K562 (cell line): ENCODE measurements around the gene FSTL4. TPM values are rescaled to one million over a fixed set of nuclear protein-coding genes. Genes with fewer than 3 reads are reported as not detected.

ENCODE experiments used
- CHD4 ChIP-seq: fragments of 200-600 bp; sonication (generic); IDR thresholded peaks from 3 replicates; pipeline ENCODE4 v1.6.1; 2012; ENCODE audit warnings: low read depth, mild to moderate bottlenecking, mixed read lengths, low read length, inconsistent platforms; ENCODE audit not compliant: insufficient read depth, insufficient replicate concordance, poor library complexity, severe bottlenecking
- FOXP1 ChIP-seq: sonication (generic); formaldehyde crosslinking; IDR thresholded peaks from 2 replicates; pipeline ENCODE4 v1.8.0; 2022; ENCODE audit warnings: mild to moderate bottlenecking, missing genetic modification reagents
- FUS ChIP-seq: fragments of 200-400 bp; formaldehyde crosslinking; optimal IDR thresholded peaks from 2 replicates; pipeline ENCODE3; 2017; ENCODE audit warnings: low read depth, low read length
- HOXB6 ChIP-seq: fragments of 250-450 bp; sonication (Bioruptor Pico); IDR thresholded peaks from 2 replicates; pipeline ENCODE4 v1.5.1; 2022; ENCODE audit warnings: mild to moderate bottlenecking, borderline replicate concordance
- KLF16 ChIP-seq: IDR thresholded peaks from 2 replicates; pipeline ENCODE4 v1.6.1; 2016; ENCODE audit warnings: antibody characterized with exemption
- MIER1 ChIP-seq: fragments of 450-650 bp; IDR thresholded peaks from 2 replicates; pipeline ENCODE4 v1.6.1; 2016; ENCODE audit warnings: antibody characterized with exemption, mild to moderate bottlenecking, low read depth
- RBFOX2 ChIP-seq: fragments of 200-400 bp; formaldehyde crosslinking; IDR thresholded peaks from 2 replicates; pipeline ENCODE4 v1.6.1; 2017; ENCODE audit warnings: low read depth, mild to moderate bottlenecking, low read length, moderate library complexity
- REST ChIP-seq, 2 experiments: fragments of 450-650 bp; formaldehyde crosslinking in 1 of 2; IDR thresholded peaks; 2 replicates each; pipeline versions ENCODE4 v1.4.0 to v1.6.1; 2014 to 2020; ENCODE audit warnings: mild to moderate bottlenecking in 2 of 2, borderline replicate concordance in 1 of 2, low read depth in 1 of 2
- ZNF217 ChIP-seq: sonication (generic); formaldehyde crosslinking; IDR thresholded peaks from 2 replicates; pipeline ENCODE4 v1.8.0; 2022; ENCODE audit warnings: mild to moderate bottlenecking, missing genetic modification reagents
- polyA plus RNA-seq, 8 experiments: library from polyadenylated mRNA; depleted of rRNA in 4 of 8; stranded (reverse) in 5 of 8; unstranded in 3 of 8; fragments of >200 nt; fragmentation: Nextera tagmentation in 2 of 8; fragmentation: Illumina TruSeq in 1 of 8; extraction: Ambion mirVana in 2 of 8; extraction: Trizol in 1 of 8; gene quantifications; 2 replicates each; pipeline versions ENCODE4 v1.2.1 to v1.2.3, GENCODE V29; 2011 to 2014; ENCODE audit warnings: inconsistent platforms in 1 of 8, missing spikeins in 1 of 8
- total RNA-seq, 7 experiments: library from RNA; depleted of rRNA in 6 of 7; stranded (reverse); fragments of >200 nt in 6 of 7; fragmentation: Illumina TruSeq in 2 of 7; extraction: Trizol in 2 of 7; gene quantifications; 2 replicates each; pipeline versions ENCODE4 v1.2.1 to v1.2.3, GENCODE V29; 2011 to 2021; ENCODE audit warnings: low replicate concordance in 1 of 7
- TF ChIP-seq, protein P1 (sequence below): sonication (generic); formaldehyde crosslinking; IDR thresholded peaks from 2 replicates; pipeline ENCODE4 v1.8.0; 2022; ENCODE audit warnings: mild to moderate bottlenecking, missing genetic modification reagents, borderline replicate concordance
- TF ChIP-seq, protein P2 (sequence below): fragments of 450-650 bp; conservative IDR thresholded peaks from 2 replicates; pipeline ENCODE4 v1.6.1; 2016; ENCODE audit warnings: missing genetic modification characterization, low read depth, mild to moderate bottlenecking, missing compliant biosample characterization, moderate library complexity

The FSTL4 gene
- total and polyA plus RNA-seq, 9 of the 15 experiments (the other 6 are each of a cell fraction or from before 2014, with no cell fraction given), result 0.08 to 0.18 (median 0.10) TPM; not detected in 5

- TF ChIP-seq CHD4 (no peak), FOXP1 (CRISPR knock-in tag) (no peak), KLF16 (no peak), FUS (no peak), MIER1 (0 out of 2 replicates have a peak, but pooled peaks have one; percentile 48), RBFOX2 (no peak), ZNF217 (no peak), HOXB6 (CRISPR knock-in tag) (no peak), REST (IDR thresholded peaks at IDR 0.05; ENCODE audit: borderline replicate concordance) (peak; percentile 80), REST (CRISPR knock-in tag; IDR thresholded peaks at IDR 0.05; ENCODE audit: low read depth) (peak; percentile 76; the same call in 1 of the 2 replicates)
- TF ChIP-seq, protein P1, sequence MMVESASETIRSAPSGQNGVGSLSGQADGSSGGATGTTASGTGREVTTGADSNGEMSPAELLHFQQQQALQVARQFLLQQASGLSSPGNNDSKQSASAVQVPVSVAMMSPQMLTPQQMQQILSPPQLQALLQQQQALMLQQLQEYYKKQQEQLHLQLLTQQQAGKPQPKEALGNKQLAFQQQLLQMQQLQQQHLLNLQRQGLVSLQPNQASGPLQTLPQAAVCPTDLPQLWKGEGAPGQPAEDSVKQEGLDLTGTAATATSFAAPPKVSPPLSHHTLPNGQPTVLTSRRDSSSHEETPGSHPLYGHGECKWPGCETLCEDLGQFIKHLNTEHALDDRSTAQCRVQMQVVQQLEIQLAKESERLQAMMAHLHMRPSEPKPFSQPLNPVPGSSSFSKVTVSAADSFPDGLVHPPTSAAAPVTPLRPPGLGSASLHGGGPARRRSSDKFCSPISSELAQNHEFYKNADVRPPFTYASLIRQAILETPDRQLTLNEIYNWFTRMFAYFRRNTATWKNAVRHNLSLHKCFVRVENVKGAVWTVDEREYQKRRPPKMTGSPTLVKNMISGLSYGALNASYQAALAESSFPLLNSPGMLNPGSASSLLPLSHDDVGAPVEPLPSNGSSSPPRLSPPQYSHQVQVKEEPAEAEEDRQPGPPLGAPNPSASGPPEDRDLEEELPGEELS (CRISPR knock-in tag), result no peak
- TF ChIP-seq, protein P2, sequence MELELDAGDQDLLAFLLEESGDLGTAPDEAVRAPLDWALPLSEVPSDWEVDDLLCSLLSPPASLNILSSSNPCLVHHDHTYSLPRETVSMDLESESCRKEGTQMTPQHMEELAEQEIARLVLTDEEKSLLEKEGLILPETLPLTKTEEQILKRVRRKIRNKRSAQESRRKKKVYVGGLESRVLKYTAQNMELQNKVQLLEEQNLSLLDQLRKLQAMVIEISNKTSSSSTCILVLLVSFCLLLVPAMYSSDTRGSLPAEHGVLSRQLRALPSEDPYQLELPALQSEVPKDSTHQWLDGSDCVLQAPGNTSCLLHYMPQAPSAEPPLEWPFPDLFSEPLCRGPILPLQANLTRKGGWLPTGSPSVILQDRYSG (tag), result no peak
Measured at GRCh38 chr5:133295520-133295919, 316.8 kb downstream of the FSTL4 start (continued).
